Osteocyte (in vitro differentiated cells): ENCODE data around the gene SFT2D3. TPM values are rescaled to one million over a fixed set of nuclear protein-coding genes. Genes with fewer than 3 reads are reported as not detected.

Experiments used
- DNase-seq: peaks from one replicate; pipeline ENCODE4 v3.0.0; 2021; ENCODE audit warnings: mixed read lengths; ENCODE audit not compliant: unreplicated experiment; ENCODE audit errors: extremely low spot score
- H3K27ac Mint-ChIP-seq: one replicate; pipeline ENCODE4 v1.8.0; 2021; ENCODE audit warnings: mild to moderate bottlenecking, mixed read lengths; ENCODE audit not compliant: unreplicated experiment
- H3K27me3 Mint-ChIP-seq: one replicate; pipeline ENCODE4 v1.8.0; 2021; ENCODE audit warnings: mixed read lengths; ENCODE audit not compliant: unreplicated experiment
- H3K36me3 Mint-ChIP-seq: one replicate; pipeline ENCODE4 v1.8.0; 2021; ENCODE audit warnings: mixed read lengths; ENCODE audit not compliant: unreplicated experiment
- H3K4me1 Mint-ChIP-seq: one replicate; pipeline ENCODE4 v1.8.0; 2021; ENCODE audit warnings: mixed read lengths; ENCODE audit not compliant: unreplicated experiment
- H3K4me3 Mint-ChIP-seq: one replicate; pipeline ENCODE4 v1.8.0; 2021; ENCODE audit warnings: mild to moderate bottlenecking, moderate library complexity, mixed read lengths; ENCODE audit not compliant: unreplicated experiment
- H3K9me3 Mint-ChIP-seq: one replicate; pipeline ENCODE4 v1.8.0; 2021; ENCODE audit warnings: mixed read lengths; ENCODE audit not compliant: unreplicated experiment
- total RNA-seq: library from RNA; stranded (reverse); gene quantifications from 2 replicates; pipeline ENCODE4 v1.2.1, GENCODE V29; 2021
- TF ChIP-seq, protein P1 (sequence below): fragments of 200-600 bp; sonication (generic); IDR thresholded peaks from 2 replicates; pipeline ENCODE4 v1.5.0; 2021; ENCODE audit warnings: antibody characterized with exemption, mild to moderate bottlenecking, moderate library complexity

The SFT2D3 gene
- total RNA-seq, 1 donor from 2014 or later: 8.4 TPM

DNA sequence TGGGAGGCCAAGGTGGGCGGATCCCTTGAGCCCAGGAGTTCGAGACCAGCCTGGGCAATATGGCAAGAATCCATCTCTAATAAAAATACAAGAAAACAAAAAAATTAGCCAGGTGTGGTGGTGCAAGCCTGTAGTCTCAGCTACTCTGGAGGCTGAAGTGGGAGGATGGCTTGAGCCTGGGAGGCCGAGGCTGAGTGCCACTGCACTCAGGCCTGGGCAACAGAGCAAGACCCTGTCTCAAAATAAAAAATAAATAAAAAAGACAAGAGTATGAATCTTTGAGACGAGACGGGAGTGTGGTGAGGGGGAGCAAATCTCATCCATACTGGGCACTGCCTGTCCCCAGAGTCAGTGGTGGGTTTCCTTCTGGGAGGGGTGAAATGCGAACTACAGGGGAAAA lies 43.2 kb upstream of the SFT2D3 start:
- Mint-ChIP-seq H3K27ac (no peak overlapping the region), H3K36me3 (peaks cover 1% of the 10 kb centered on the region), H3K27me3 (no peaks in the 10 kb centered on the region), H3K9me3 (no peaks in the 10 kb centered on the region), H3K4me3 (no peak overlapping the region), H3K4me1 (peaks cover 37% of the 10 kb centered on the region)
- DNase-seq: no peak
- TF ChIP-seq, protein P1, sequence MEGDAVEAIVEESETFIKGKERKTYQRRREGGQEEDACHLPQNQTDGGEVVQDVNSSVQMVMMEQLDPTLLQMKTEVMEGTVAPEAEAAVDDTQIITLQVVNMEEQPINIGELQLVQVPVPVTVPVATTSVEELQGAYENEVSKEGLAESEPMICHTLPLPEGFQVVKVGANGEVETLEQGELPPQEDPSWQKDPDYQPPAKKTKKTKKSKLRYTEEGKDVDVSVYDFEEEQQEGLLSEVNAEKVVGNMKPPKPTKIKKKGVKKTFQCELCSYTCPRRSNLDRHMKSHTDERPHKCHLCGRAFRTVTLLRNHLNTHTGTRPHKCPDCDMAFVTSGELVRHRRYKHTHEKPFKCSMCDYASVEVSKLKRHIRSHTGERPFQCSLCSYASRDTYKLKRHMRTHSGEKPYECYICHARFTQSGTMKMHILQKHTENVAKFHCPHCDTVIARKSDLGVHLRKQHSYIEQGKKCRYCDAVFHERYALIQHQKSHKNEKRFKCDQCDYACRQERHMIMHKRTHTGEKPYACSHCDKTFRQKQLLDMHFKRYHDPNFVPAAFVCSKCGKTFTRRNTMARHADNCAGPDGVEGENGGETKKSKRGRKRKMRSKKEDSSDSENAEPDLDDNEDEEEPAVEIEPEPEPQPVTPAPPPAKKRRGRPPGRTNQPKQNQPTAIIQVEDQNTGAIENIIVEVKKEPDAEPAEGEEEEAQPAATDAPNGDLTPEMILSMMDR: no peak

GRCh38 chr2:127658641-127659407 lies 42.5 kb upstream of the SFT2D3 start:
- H3K4me3 Mint-ChIP-seq: no peak overlapping the region

GRCh38 chr2:127659408-127660290 lies 41.6 kb upstream of the SFT2D3 start:
- no peaks in the 10 kb centered on the region for H3K9me3 Mint-ChIP-seq
- no peak for DNase-seq
- TF ChIP-seq, protein P1: no peak
- H3K27me3 Mint-ChIP-seq: no peaks in the 10 kb centered on the region
- H3K4me1 Mint-ChIP-seq: peaks cover 47% of the 10 kb centered on the region
- H3K27ac Mint-ChIP-seq: no peak overlapping the region
- H3K36me3 Mint-ChIP-seq: peaks cover 1% of the 10 kb centered on the region
- no peak overlapping the region for H3K4me3 Mint-ChIP-seq

More at GRCh38 chr2:127658641-127659407, 42.5 kb upstream of the SFT2D3 start:
- no peaks in the 10 kb centered on the region for H3K9me3 Mint-ChIP-seq
- peaks cover 44% of the 10 kb centered on the region for H3K4me1 Mint-ChIP-seq
- H3K27me3 Mint-ChIP-seq: no peaks in the 10 kb centered on the region
- H3K36me3 Mint-ChIP-seq: peaks cover 1% of the 10 kb centered on the region
- TF ChIP-seq, protein P1: no peak
- no peak for DNase-seq
- no peak overlapping the region for H3K27ac Mint-ChIP-seq

DNA sequence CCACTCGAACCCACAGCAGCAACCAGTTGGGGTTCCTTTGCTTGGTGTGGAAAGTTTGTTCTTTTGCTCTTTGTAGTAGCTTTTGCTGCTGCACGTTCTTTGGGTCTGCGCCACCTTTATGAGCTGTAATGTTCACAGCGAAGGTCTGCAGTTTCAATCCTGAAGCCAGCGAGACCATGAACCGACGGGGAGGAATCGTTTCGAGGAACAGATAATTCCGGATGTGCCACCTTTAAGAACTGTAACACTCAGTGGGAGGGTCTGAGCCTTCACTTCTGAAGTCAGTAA lies 41.1 kb upstream of the SFT2D3 start:
- H3K36me3 Mint-ChIP-seq: peaks cover 4% of the 10 kb centered on the region
- DNase-seq: no peak
- peaks cover 47% of the 10 kb centered on the region for H3K4me1 Mint-ChIP-seq
- H3K27ac Mint-ChIP-seq: no peak overlapping the region
- no peak overlapping the region for H3K4me3 Mint-ChIP-seq
- TF ChIP-seq, protein P1: no peak
- no peaks in the 10 kb centered on the region for H3K9me3 Mint-ChIP-seq
- H3K27me3 Mint-ChIP-seq: no peaks in the 10 kb centered on the region

DNA sequence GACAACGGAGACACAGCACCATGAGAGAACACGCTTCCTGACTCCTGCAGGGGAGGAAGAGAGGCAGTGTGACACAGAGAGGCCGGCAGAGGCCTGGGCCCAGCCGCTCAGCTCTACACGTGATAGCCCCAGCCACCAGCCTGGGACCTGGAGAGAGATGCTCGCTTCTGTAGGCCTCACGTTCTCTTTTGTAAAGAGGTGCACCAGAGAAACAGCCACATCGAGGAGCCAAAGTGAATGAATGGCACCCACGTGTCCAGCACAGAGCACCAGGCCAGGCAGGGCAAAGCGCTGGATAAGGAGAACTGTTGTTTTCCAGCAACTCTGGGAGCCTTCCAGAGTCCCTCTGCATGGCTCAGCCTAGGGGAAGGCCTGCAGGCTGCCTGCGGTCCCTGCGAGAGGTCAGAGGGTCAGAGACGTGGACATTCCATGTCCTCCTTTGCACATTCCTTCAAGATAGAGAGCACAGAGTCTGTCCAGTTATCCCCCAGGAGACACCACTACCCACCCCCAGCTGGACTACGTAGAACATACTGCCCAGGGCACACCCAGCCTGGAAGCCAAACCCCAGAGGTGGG lies 40.1 kb upstream of the SFT2D3 start:
- Mint-ChIP-seq H3K4me1 (peaks cover 47% of the 10 kb centered on the region), H3K27ac (peak overlapping the region; percentile 8), H3K27me3 (no peaks in the 10 kb centered on the region), H3K36me3 (peaks cover 4% of the 10 kb centered on the region), H3K9me3 (no peaks in the 10 kb centered on the region), H3K4me3 (no peak overlapping the region)
- DNase-seq: no peak
- TF ChIP-seq, protein P1: no peak
